ENCODE data around the gene RPS25. TPM values are rescaled to one million over a fixed set of nuclear protein-coding genes. Genes with fewer than 3 reads are reported as not detected.

RPS25 gene
- total and polyA plus RNA-seq, 9 of the 15 experiments (the other 6 are each of a cell fraction or from before 2014, with no cell fraction given): 1,553 to 5,486 (median 2,471) TPM

DNA sequence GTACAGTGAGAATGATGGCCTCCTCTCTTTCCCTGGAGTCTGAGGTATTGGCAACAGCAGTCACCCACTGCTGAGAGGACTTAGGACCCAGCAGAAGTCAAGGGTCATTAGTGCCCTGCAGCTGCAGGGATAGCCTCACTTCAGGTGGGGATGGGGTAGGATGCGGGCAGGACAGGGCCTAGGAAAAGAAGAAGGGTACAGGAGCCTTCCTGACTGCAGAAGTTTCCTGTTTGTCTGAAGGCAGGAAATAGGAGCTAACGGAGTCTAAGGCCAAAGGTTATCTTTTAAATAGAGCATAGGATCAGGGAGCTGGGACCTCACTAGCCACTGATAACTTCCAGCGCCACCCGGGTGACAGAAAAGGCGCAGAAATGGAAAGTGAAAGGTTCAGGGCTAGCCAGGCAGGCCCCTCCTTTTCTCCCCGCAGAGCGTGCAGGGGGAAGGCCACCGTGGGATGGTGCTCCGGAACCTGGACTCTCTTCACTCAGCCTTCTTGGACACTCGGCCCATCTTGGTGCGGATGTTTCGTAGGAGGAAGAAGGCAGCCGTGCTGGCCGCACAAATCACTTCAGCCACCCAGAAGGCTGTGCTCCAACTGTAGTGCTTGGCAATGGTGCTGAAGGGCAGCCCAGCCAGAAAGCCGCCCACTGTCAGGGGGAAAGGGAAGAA lies 6.4 kb upstream of the RPS25 start (continued):
- TF ChIP-seq XRCC3 (IDR thresholded peaks at IDR 0.05): no peak
- TF ChIP-seq ZNF133 (CRISPR knock-in tag; IDR thresholded peaks at IDR 0.05): no peak
- TF ChIP-seq, protein P1, sequence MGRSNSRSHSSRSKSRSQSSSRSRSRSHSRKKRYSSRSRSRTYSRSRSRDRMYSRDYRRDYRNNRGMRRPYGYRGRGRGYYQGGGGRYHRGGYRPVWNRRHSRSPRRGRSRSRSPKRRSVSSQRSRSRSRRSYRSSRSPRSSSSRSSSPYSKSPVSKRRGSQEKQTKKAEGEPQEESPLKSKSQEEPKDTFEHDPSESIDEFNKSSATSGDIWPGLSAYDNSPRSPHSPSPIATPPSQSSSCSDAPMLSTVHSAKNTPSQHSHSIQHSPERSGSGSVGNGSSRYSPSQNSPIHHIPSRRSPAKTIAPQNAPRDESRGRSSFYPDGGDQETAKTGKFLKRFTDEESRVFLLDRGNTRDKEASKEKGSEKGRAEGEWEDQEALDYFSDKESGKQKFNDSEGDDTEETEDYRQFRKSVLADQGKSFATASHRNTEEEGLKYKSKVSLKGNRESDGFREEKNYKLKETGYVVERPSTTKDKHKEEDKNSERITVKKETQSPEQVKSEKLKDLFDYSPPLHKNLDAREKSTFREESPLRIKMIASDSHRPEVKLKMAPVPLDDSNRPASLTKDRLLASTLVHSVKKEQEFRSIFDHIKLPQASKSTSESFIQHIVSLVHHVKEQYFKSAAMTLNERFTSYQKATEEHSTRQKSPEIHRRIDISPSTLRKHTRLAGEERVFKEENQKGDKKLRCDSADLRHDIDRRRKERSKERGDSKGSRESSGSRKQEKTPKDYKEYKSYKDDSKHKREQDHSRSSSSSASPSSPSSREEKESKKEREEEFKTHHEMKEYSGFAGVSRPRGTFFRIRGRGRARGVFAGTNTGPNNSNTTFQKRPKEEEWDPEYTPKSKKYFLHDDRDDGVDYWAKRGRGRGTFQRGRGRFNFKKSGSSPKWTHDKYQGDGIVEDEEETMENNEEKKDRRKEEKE (IDR thresholded peaks at IDR 0.05; ENCODE audit: borderline replicate concordance in 1 of 2, control insufficient read depth in 1 of 2, low read depth in 2 of 2, low read length in 1 of 2): no peak
- TF ChIP-seq, protein P2, sequence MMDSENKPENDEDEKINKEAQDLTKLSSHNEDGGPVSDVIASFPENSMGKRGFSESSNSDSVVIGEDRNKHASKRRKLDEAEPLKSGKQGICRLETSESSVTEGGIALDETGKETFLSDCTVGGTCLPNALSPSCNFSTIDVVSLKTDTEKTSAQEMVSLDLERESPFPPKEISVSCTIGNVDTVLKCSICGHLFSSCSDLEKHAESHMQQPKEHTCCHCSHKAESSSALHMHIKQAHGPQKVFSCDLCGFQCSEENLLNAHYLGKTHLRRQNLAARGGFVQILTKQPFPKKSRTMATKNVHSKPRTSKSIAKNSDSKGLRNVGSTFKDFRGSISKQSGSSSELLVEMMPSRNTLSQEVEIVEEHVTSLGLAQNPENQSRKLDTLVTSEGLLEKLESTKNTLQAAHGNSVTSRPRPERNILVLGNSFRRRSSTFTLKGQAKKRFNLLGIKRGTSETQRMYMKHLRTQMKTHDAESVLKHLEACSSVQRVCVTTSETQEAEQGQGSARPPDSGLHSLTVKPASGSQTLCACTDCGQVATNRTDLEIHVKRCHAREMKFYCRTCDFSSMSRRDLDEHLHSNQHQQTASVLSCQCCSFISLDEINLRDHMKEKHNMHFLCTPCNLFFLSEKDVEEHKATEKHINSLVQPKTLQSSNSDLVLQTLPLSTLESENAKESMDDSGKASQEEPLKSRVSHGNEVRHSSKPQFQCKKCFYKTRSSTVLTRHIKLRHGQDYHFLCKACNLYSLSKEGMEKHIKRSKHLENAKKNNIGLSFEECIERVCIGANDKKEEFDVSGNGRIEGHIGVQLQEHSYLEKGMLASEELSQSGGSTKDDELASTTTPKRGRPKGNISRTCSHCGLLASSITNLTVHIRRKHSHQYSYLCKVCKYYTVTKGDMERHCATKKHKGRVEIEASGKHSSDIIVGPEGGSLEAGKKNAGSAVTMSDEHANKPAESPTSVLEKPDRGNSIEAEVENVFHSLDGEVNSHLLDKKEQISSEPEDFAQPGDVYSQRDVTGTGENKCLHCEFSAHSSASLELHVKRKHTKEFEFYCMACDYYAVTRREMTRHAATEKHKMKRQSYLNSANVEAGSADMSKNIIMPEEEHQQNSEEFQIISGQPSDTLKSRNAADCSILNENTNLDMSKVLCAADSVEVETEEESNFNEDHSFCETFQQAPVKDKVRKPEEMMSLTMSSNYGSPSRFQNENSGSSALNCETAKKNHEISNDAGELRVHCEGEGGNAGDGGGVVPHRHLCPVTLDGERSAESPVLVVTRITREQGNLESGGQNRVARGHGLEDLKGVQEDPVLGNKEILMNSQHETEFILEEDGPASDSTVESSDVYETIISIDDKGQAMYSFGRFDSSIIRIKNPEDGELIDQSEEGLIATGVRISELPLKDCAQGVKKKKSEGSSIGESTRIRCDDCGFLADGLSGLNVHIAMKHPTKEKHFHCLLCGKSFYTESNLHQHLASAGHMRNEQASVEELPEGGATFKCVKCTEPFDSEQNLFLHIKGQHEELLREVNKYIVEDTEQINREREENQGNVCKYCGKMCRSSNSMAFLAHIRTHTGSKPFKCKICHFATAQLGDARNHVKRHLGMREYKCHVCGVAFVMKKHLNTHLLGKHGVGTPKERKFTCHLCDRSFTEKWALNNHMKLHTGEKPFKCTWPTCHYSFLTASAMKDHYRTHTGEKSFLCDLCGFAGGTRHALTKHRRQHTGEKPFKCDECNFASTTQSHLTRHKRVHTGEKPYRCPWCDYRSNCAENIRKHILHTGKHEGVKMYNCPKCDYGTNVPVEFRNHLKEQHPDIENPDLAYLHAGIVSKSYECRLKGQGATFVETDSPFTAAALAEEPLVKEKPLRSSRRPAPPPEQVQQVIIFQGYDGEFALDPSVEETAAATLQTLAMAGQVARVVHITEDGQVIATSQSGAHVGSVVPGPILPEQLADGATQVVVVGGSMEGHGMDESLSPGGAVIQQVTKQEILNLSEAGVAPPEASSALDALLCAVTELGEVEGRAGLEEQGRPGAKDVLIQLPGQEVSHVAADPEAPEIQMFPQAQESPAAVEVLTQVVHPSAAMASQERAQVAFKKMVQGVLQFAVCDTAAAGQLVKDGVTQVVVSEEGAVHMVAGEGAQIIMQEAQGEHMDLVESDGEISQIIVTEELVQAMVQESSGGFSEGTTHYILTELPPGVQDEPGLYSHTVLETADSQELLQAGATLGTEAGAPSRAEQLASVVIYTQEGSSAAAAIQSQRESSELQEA (IDR thresholded peaks at IDR 0.05; ENCODE audit: low read depth): no peak
- no peak for TF ChIP-seq ATF6 (CRISPR knock-in tag; IDR thresholded peaks at IDR 0.05)
- TF ChIP-seq ZNF780A (CRISPR knock-in tag; IDR thresholded peaks at IDR 0.05): no peak
- no peak for TF ChIP-seq CHCHD3 (CRISPR knock-in tag; IDR thresholded peaks at IDR 0.05)
- TF ChIP-seq, protein P3, sequence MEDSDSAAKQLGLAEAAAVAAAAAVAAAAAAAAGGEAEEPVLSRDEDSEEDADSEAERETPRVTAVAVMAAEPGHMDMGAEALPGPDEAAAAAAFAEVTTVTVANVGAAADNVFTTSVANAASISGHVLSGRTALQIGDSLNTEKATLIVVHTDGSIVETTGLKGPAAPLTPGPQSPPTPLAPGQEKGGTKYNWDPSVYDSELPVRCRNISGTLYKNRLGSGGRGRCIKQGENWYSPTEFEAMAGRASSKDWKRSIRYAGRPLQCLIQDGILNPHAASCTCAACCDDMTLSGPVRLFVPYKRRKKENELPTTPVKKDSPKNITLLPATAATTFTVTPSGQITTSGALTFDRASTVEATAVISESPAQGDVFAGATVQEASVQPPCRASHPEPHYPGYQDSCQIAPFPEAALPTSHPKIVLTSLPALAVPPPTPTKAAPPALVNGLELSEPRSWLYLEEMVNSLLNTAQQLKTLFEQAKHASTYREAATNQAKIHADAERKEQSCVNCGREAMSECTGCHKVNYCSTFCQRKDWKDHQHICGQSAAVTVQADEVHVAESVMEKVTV (CRISPR knock-in tag; IDR thresholded peaks at IDR 0.05): no peak
- TF ChIP-seq, protein P4, sequence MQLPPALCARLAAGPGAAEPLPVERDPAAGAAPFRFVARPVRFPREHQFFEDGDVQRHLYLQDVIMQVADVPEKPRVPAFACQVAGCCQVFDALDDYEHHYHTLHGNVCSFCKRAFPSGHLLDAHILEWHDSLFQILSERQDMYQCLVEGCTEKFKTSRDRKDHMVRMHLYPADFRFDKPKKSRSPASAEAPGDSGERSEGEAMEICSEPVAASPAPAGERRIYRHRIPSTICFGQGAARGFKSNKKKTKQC (CRISPR knock-in tag; IDR thresholded peaks at IDR 0.05): no peak

Data from K562 (cell line).